ENCODE results near the gene GDF10.

Gene GDF10

GRCh38 chr10:47259466-47259865 lies 40.5 kb upstream of the GDF10 start:
- H3K9me3 ChIP-seq (ENCODE audit: control insufficient read depth, low read length) = no peaks in the 10 kb centered on the region
- no peak overlapping the region for H3K9ac ChIP-seq (ENCODE audit: low read length)
- H3K4me3 ChIP-seq (ENCODE audit: low read length) = no peak overlapping the region
- no peaks in the 10 kb centered on the region for H3K36me3 ChIP-seq (ENCODE audit: control insufficient read depth, insufficient read depth, low read length)
- H3K4me1 ChIP-seq (ENCODE audit: control insufficient read depth, insufficient read depth, low read length) = no peaks in the 10 kb centered on the region
- H3K27me3 ChIP-seq (ENCODE audit: control insufficient read depth, insufficient read depth, low read length) = no peaks in the 10 kb centered on the region

- Histone ChIP-seq H3K9me3 (ENCODE audit: control insufficient read depth, low read length) (no peaks in the 10 kb centered on the region), H3K36me3 (ENCODE audit: control insufficient read depth, insufficient read depth, low read length) (no peaks in the 10 kb centered on the region), H3K4me1 (ENCODE audit: control insufficient read depth, insufficient read depth, low read length) (no peaks in the 10 kb centered on the region), H3K4me3 (ENCODE audit: low read length) (no peak overlapping the region), H3K9ac (ENCODE audit: low read length) (no peak overlapping the region), H3K27me3 (ENCODE audit: control insufficient read depth, insufficient read depth, low read length) (no peaks in the 10 kb centered on the region)
Measured at GRCh38 chr10:47260505-47261111, 39.4 kb upstream of the GDF10 start.

- no peak overlapping the region for H3K9ac ChIP-seq (ENCODE audit: low read length)
- no peak overlapping the region for H3K4me3 ChIP-seq (ENCODE audit: low read length)
- no peaks in the 10 kb centered on the region for H3K27me3 ChIP-seq (ENCODE audit: control insufficient read depth, insufficient read depth, low read length)
Measured at GRCh38 chr10:47261121-47261520, 38.9 kb upstream of the GDF10 start.

GRCh38 chr10:47261556-47261955 lies 38.4 kb upstream of the GDF10 start:
- H3K9ac ChIP-seq (ENCODE audit: low read length) = no peak overlapping the region
- no peaks in the 10 kb centered on the region for H3K27me3 ChIP-seq (ENCODE audit: control insufficient read depth, insufficient read depth, low read length)
- no peaks in the 10 kb centered on the region for H3K36me3 ChIP-seq (ENCODE audit: control insufficient read depth, insufficient read depth, low read length)
- H3K9me3 ChIP-seq (ENCODE audit: control insufficient read depth, low read length) = no peaks in the 10 kb centered on the region
- H3K4me1 ChIP-seq (ENCODE audit: control insufficient read depth, insufficient read depth, low read length) = no peaks in the 10 kb centered on the region
- H3K4me3 ChIP-seq (ENCODE audit: low read length) = no peak overlapping the region

More at GRCh38 chr10:47261121-47261520, 38.9 kb upstream of the GDF10 start:
- H3K36me3 ChIP-seq (ENCODE audit: control insufficient read depth, insufficient read depth, low read length) = no peaks in the 10 kb centered on the region
- no peaks in the 10 kb centered on the region for H3K9me3 ChIP-seq (ENCODE audit: control insufficient read depth, low read length)
- no peaks in the 10 kb centered on the region for H3K4me1 ChIP-seq (ENCODE audit: control insufficient read depth, insufficient read depth, low read length)

GRCh38 chr10:47262606-47263533 lies 37.1 kb upstream of the GDF10 start:
- Histone ChIP-seq H3K36me3 (ENCODE audit: control insufficient read depth, insufficient read depth, low read length) (no peaks in the 10 kb centered on the region), H3K4me1 (ENCODE audit: control insufficient read depth, insufficient read depth, low read length) (no peaks in the 10 kb centered on the region), H3K27me3 (ENCODE audit: control insufficient read depth, insufficient read depth, low read length) (no peaks in the 10 kb centered on the region), H3K4me3 (ENCODE audit: low read length) (no peak overlapping the region), H3K9me3 (ENCODE audit: control insufficient read depth, low read length) (no peaks in the 10 kb centered on the region), H3K9ac (ENCODE audit: low read length) (no peak overlapping the region)

GRCh38 chr10:47264797-47265281 lies 35.2 kb upstream of the GDF10 start:
- Histone ChIP-seq H3K9ac (ENCODE audit: low read length) (no peak overlapping the region), H3K27me3 (ENCODE audit: control insufficient read depth, insufficient read depth, low read length) (no peaks in the 10 kb centered on the region), H3K36me3 (ENCODE audit: control insufficient read depth, insufficient read depth, low read length) (no peaks in the 10 kb centered on the region), H3K9me3 (ENCODE audit: control insufficient read depth, low read length) (no peaks in the 10 kb centered on the region), H3K4me1 (ENCODE audit: control insufficient read depth, insufficient read depth, low read length) (no peaks in the 10 kb centered on the region), H3K4me3 (ENCODE audit: low read length) (no peak overlapping the region)

GRCh38 chr10:47266602-47267001 lies 33.4 kb upstream of the GDF10 start:
- H3K9me3 ChIP-seq (ENCODE audit: control insufficient read depth, low read length) = no peaks in the 10 kb centered on the region
- H3K36me3 ChIP-seq (ENCODE audit: control insufficient read depth, insufficient read depth, low read length) = no peaks in the 10 kb centered on the region
- H3K27me3 ChIP-seq (ENCODE audit: control insufficient read depth, insufficient read depth, low read length) = no peaks in the 10 kb centered on the region

GRCh38 chr10:47268696-47269095 lies 31.3 kb upstream of the GDF10 start:
- no peaks in the 10 kb centered on the region for H3K9me3 ChIP-seq (ENCODE audit: control insufficient read depth, low read length)
- no peaks in the 10 kb centered on the region for H3K36me3 ChIP-seq (ENCODE audit: control insufficient read depth, insufficient read depth, low read length)

More at GRCh38 chr10:47266602-47267001, 33.4 kb upstream of the GDF10 start:
- Histone ChIP-seq H3K4me1 (ENCODE audit: control insufficient read depth, insufficient read depth, low read length) (no peaks in the 10 kb centered on the region), H3K9ac (ENCODE audit: low read length) (no peak overlapping the region), H3K4me3 (ENCODE audit: low read length) (no peak overlapping the region)

GRCh38 chr10:47269294-47269693 lies 30.7 kb upstream of the GDF10 start:
- no peaks in the 10 kb centered on the region for H3K9me3 ChIP-seq (ENCODE audit: control insufficient read depth, low read length)
- H3K36me3 ChIP-seq (ENCODE audit: control insufficient read depth, insufficient read depth, low read length) = no peaks in the 10 kb centered on the region
- H3K4me1 ChIP-seq (ENCODE audit: control insufficient read depth, insufficient read depth, low read length) = no peaks in the 10 kb centered on the region
- H3K9ac ChIP-seq (ENCODE audit: low read length) = no peak overlapping the region
- no peak overlapping the region for H3K4me3 ChIP-seq (ENCODE audit: low read length)
- no peaks in the 10 kb centered on the region for H3K27me3 ChIP-seq (ENCODE audit: control insufficient read depth, insufficient read depth, low read length)

More at GRCh38 chr10:47268696-47269095, 31.3 kb upstream of the GDF10 start:
- Histone ChIP-seq H3K27me3 (ENCODE audit: control insufficient read depth, insufficient read depth, low read length) (no peaks in the 10 kb centered on the region), H3K4me3 (ENCODE audit: low read length) (no peak overlapping the region), H3K4me1 (ENCODE audit: control insufficient read depth, insufficient read depth, low read length) (no peaks in the 10 kb centered on the region), H3K9ac (ENCODE audit: low read length) (no peak overlapping the region)

- H3K4me3 ChIP-seq (ENCODE audit: low read length) = no peak overlapping the region
- no peaks in the 10 kb centered on the region for H3K9me3 ChIP-seq (ENCODE audit: control insufficient read depth, low read length)
- H3K4me1 ChIP-seq (ENCODE audit: control insufficient read depth, insufficient read depth, low read length) = no peaks in the 10 kb centered on the region
- H3K27me3 ChIP-seq (ENCODE audit: control insufficient read depth, insufficient read depth, low read length) = no peaks in the 10 kb centered on the region
- no peak overlapping the region for H3K9ac ChIP-seq (ENCODE audit: low read length)
- H3K36me3 ChIP-seq (ENCODE audit: control insufficient read depth, insufficient read depth, low read length) = no peaks in the 10 kb centered on the region
Measured at GRCh38 chr10:47276071-47276470, 23.9 kb upstream of the GDF10 start.

GRCh38 chr10:47276576-47277351 lies 23.2 kb upstream of the GDF10 start:
- H3K4me3 ChIP-seq (ENCODE audit: low read length) = no peak overlapping the region
- H3K27me3 ChIP-seq (ENCODE audit: control insufficient read depth, insufficient read depth, low read length) = no peaks in the 10 kb centered on the region
- H3K4me1 ChIP-seq (ENCODE audit: control insufficient read depth, insufficient read depth, low read length) = no peaks in the 10 kb centered on the region
- no peaks in the 10 kb centered on the region for H3K9me3 ChIP-seq (ENCODE audit: control insufficient read depth, low read length)
- no peak overlapping the region for H3K9ac ChIP-seq (ENCODE audit: low read length)
- no peaks in the 10 kb centered on the region for H3K36me3 ChIP-seq (ENCODE audit: control insufficient read depth, insufficient read depth, low read length)
